Measurements from ENCODE around the gene NKX1-2. TPM values are rescaled to one million over a fixed set of nuclear protein-coding genes. Genes with fewer than 3 reads are reported as not detected.

NKX1-2 gene
- total RNA-seq (2014; rRNA removed; shearing (Covaris generic); ENCODE audit: low replicate concordance): 0.36 TPM in 1 of 2 replicates, not detected in the other

GRCh38 chr10:124450012-124450782, at the start of gene NKX1-2:
Gene NKX1-2 (minus strand): TSS chr10:124450035. CDS start chr10:124449943, 92 bp downstream.
- peak; percentile 43 for DNase-seq
- Histone ChIP-seq H3K27me3 (peaks cover 30% of the 10 kb centered on the region), H3K4me3 (peak within 1 kb of the TSS; percentile 36), H3K36me3 (no peaks in the 10 kb centered on the region), H3K9me3 (no peaks in the 10 kb centered on the region)

GRCh38 chr10:124498056-124498455, 48.2 kb upstream of the NKX1-2 start:
- Histone ChIP-seq H3K27me3 (no peaks in the 10 kb centered on the region), H3K36me3 (0 out of 2 replicates have a peak, but pooled peaks cover 4% of the 10 kb centered on the region), H3K9me3 (no peaks in the 10 kb centered on the region), H3K4me3 (no peak overlapping the region)
- DNase-seq: no peak

GRCh38 chr10:124497196-124497881, 47.5 kb upstream of the NKX1-2 start:
- Histone ChIP-seq H3K4me3 (no peak overlapping the region), H3K27me3 (no peaks in the 10 kb centered on the region), H3K9me3 (no peaks in the 10 kb centered on the region), H3K36me3 (0 out of 2 replicates have a peak, but pooled peaks cover 4% of the 10 kb centered on the region)
- DNase-seq: no peak

GRCh38 chr10:124496620-124497019, 46.8 kb upstream of the NKX1-2 start:
- Histone ChIP-seq H3K36me3 (0 out of 2 replicates have a peak, but pooled peaks cover 4% of the 10 kb centered on the region), H3K9me3 (no peaks in the 10 kb centered on the region), H3K27me3 (no peaks in the 10 kb centered on the region), H3K4me3 (no peak overlapping the region)
- DNase-seq: no peak

- no peaks in the 10 kb centered on the region for H3K27me3 ChIP-seq
- H3K36me3 ChIP-seq: 0 out of 2 replicates have a peak, but pooled peaks cover 4% of the 10 kb centered on the region
- no peak for DNase-seq
- H3K9me3 ChIP-seq: no peaks in the 10 kb centered on the region
- no peak overlapping the region for H3K4me3 ChIP-seq
Observed at GRCh38 chr10:124496150-124496549, 46.3 kb upstream of the NKX1-2 start.

- no peaks in the 10 kb centered on the region for H3K27me3 ChIP-seq
- no peaks in the 10 kb centered on the region for H3K9me3 ChIP-seq
- H3K36me3 ChIP-seq: 0 out of 2 replicates have a peak, but pooled peaks cover under 1% of the 10 kb centered on the region
- no peak for DNase-seq
- H3K4me3 ChIP-seq: no peak overlapping the region
Observed at GRCh38 chr10:124495725-124496124, 45.9 kb upstream of the NKX1-2 start.

GRCh38 chr10:124495162-124495561, 45.3 kb upstream of the NKX1-2 start:
- Histone ChIP-seq H3K36me3 (no peaks in the 10 kb centered on the region), H3K27me3 (no peaks in the 10 kb centered on the region), H3K4me3 (no peak overlapping the region), H3K9me3 (no peaks in the 10 kb centered on the region)
- no peak for DNase-seq

- no peak overlapping the region for H3K4me3 ChIP-seq
- no peaks in the 10 kb centered on the region for H3K36me3 ChIP-seq
- no peaks in the 10 kb centered on the region for H3K9me3 ChIP-seq
- DNase-seq: no peak
- H3K27me3 ChIP-seq: no peaks in the 10 kb centered on the region
Observed at GRCh38 chr10:124494046-124494807, 44.4 kb upstream of the NKX1-2 start.

- DNase-seq: no peak
- no peaks in the 10 kb centered on the region for H3K9me3 ChIP-seq
- no peaks in the 10 kb centered on the region for H3K27me3 ChIP-seq
- no peak overlapping the region for H3K4me3 ChIP-seq
- H3K36me3 ChIP-seq: no peaks in the 10 kb centered on the region
Observed at GRCh38 chr10:124493214-124493882, 43.5 kb upstream of the NKX1-2 start.

GRCh38 chr10:124492266-124492665, 42.4 kb upstream of the NKX1-2 start:
- H3K36me3 ChIP-seq: no peaks in the 10 kb centered on the region
- no peak for DNase-seq
- no peak overlapping the region for H3K4me3 ChIP-seq
- H3K9me3 ChIP-seq: no peaks in the 10 kb centered on the region
- H3K27me3 ChIP-seq: no peaks in the 10 kb centered on the region

- H3K27me3 ChIP-seq: no peaks in the 10 kb centered on the region
- DNase-seq: no peak
- H3K4me3 ChIP-seq: no peak overlapping the region
- H3K9me3 ChIP-seq: peaks cover 3% of the 10 kb centered on the region; the same call in 1 of the 2 replicates
- no peaks in the 10 kb centered on the region for H3K36me3 ChIP-seq
Observed at GRCh38 chr10:124491105-124491504, 41.3 kb upstream of the NKX1-2 start.

GRCh38 chr10:124486635-124487034, 36.8 kb upstream of the NKX1-2 start:
- no peaks in the 10 kb centered on the region for H3K27me3 ChIP-seq
- DNase-seq: no peak
- H3K9me3 ChIP-seq: peaks cover 3% of the 10 kb centered on the region; the same call in 1 of the 2 replicates
- H3K4me3 ChIP-seq: no peak overlapping the region
- no peaks in the 10 kb centered on the region for H3K36me3 ChIP-seq

- Histone ChIP-seq H3K4me3 (no peak overlapping the region), H3K9me3 (peaks cover 3% of the 10 kb centered on the region; the same call in 1 of the 2 replicates), H3K27me3 (no peaks in the 10 kb centered on the region), H3K36me3 (no peaks in the 10 kb centered on the region)
- no peak for DNase-seq
Observed at GRCh38 chr10:124484661-124485060, 34.8 kb upstream of the NKX1-2 start.

GRCh38 chr10:124484031-124484430, 34.2 kb upstream of the NKX1-2 start:
- no peak for DNase-seq
- Histone ChIP-seq H3K36me3 (no peaks in the 10 kb centered on the region), H3K9me3 (peaks cover 3% of the 10 kb centered on the region; the same call in 1 of the 2 replicates), H3K4me3 (no peak overlapping the region), H3K27me3 (no peaks in the 10 kb centered on the region)

- H3K9me3 ChIP-seq: peaks cover 3% of the 10 kb centered on the region; the same call in 1 of the 2 replicates
Observed at GRCh38 chr10:124482876-124483275, 33.0 kb upstream of the NKX1-2 start.

GRCh38 chr10:124482236-124482800, 32.5 kb upstream of the NKX1-2 start:
- H3K36me3 ChIP-seq: no peaks in the 10 kb centered on the region
- peaks cover 3% of the 10 kb centered on the region; the same call in 1 of the 2 replicates for H3K9me3 ChIP-seq
- H3K27me3 ChIP-seq: no peaks in the 10 kb centered on the region
- DNase-seq: no peak
- H3K4me3 ChIP-seq: no peak overlapping the region

More at GRCh38 chr10:124482876-124483275, 33.0 kb upstream of the NKX1-2 start:
- DNase-seq: no peak
- Histone ChIP-seq H3K27me3 (no peaks in the 10 kb centered on the region), H3K36me3 (no peaks in the 10 kb centered on the region), H3K4me3 (no peak overlapping the region)

Data from MG63 (cell line).